A549 (cell line): Measurements from ENCODE around the gene PIK3CD.

ENCODE experiments used
- CEBPB ChIP-seq, 2 experiments: fragments of >200 bp in 1 of 2; sonication (Bioruptor Twin) in 1 of 2; formaldehyde crosslinking in 1 of 2; IDR thresholded peaks; 2 replicates each; pipeline ENCODE4 v1.6.1; 2012 to 2016
- EP300 ChIP-seq, 2 experiments: fragments of >200 bp; sonication (Bioruptor Twin); formaldehyde crosslinking; IDR thresholded peaks; 2 replicates in 1 of 2; 3 replicates in 1 of 2; pipeline ENCODE4 v1.6.1; 2016 to 2017
- HOXB13 ChIP-seq: fragments of 250-450 bp; sonication (Bioruptor Pico); IDR thresholded peaks from 2 replicates; pipeline ENCODE4 v1.5.0; 2020; ENCODE audit warnings: low read depth, mild to moderate bottlenecking, moderate library complexity
- NFE2L2 ChIP-seq: fragments of 150-350 bp; conservative IDR thresholded peaks from 2 replicates; pipeline ENCODE4 v1.6.1; 2014; ENCODE audit warnings: low read length
- POLR2A ChIP-seq: IDR thresholded peaks from 2 replicates; pipeline ENCODE4 v1.6.1; 2012; ENCODE audit warnings: mild to moderate bottlenecking, low read length
- TP53 ChIP-seq: fragments of 250-450 bp; sonication (Bioruptor Pico); IDR thresholded peaks from 2 replicates; pipeline ENCODE4 v1.5.0; 2021; ENCODE audit warnings: mild to moderate bottlenecking, moderate library complexity
- TF ChIP-seq, protein P1 (sequence below): fragments of >200 bp; sonication (Bioruptor Twin); formaldehyde crosslinking; IDR thresholded peaks from 3 replicates; pipeline ENCODE4 v1.5.1; 2016

- TF ChIP-seq POLR2A, result no peak
- TF ChIP-seq TP53, result no peak
- TF ChIP-seq EP300 (IDR thresholded peaks at IDR 0.05), result no peak
- TF ChIP-seq CEBPB (IDR thresholded peaks at IDR 0.05), result no peak
- TF ChIP-seq NFE2L2, result no peak
- TF ChIP-seq HOXB13 (CRISPR knock-in tag), result no peak
- TF ChIP-seq, protein P1, sequence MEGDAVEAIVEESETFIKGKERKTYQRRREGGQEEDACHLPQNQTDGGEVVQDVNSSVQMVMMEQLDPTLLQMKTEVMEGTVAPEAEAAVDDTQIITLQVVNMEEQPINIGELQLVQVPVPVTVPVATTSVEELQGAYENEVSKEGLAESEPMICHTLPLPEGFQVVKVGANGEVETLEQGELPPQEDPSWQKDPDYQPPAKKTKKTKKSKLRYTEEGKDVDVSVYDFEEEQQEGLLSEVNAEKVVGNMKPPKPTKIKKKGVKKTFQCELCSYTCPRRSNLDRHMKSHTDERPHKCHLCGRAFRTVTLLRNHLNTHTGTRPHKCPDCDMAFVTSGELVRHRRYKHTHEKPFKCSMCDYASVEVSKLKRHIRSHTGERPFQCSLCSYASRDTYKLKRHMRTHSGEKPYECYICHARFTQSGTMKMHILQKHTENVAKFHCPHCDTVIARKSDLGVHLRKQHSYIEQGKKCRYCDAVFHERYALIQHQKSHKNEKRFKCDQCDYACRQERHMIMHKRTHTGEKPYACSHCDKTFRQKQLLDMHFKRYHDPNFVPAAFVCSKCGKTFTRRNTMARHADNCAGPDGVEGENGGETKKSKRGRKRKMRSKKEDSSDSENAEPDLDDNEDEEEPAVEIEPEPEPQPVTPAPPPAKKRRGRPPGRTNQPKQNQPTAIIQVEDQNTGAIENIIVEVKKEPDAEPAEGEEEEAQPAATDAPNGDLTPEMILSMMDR, result no peak
Measured at GRCh38 chr1:9689011-9689706, 37.6 kb downstream of the PIK3CD start.
